RKO (cell line): ENCODE data around the gene SRGAP2.
"Not testable (repeated sequence)": the region's sequence is repeated elsewhere in the genome, so short reads cannot be mapped to it uniquely, and the experiment has no call there.

ENCODE experiments used
- DNase-seq: peaks from one replicate; pipeline ENCODE4 v3.0.0-alpha.2; 2016; ENCODE audit warnings: low spot score

The SRGAP2 gene

GRCh38 chr1:206205569-206205968, 2.2 kb downstream of the SRGAP2 start:
- DNase-seq: not testable (repeated sequence)

- not testable (repeated sequence) for DNase-seq
Observed at GRCh38 chr1:206210802-206211201, 7.5 kb downstream of the SRGAP2 start.

GRCh38 chr1:206215600-206216392, 12.5 kb downstream of the SRGAP2 start:
- not testable (repeated sequence) for DNase-seq

- not testable (repeated sequence) for DNase-seq
Observed at GRCh38 chr1:206218285-206218684, 14.9 kb downstream of the SRGAP2 start.

- not testable (repeated sequence) for DNase-seq
Observed at GRCh38 chr1:206218765-206219164, 15.4 kb downstream of the SRGAP2 start.

- not testable (repeated sequence) for DNase-seq
Observed at GRCh38 chr1:206219514-206220331, 16.4 kb downstream of the SRGAP2 start.

GRCh38 chr1:206220332-206221000, 17.1 kb downstream of the SRGAP2 start:
- DNase-seq: not testable (repeated sequence)

GRCh38 chr1:206221585-206221984, 18.2 kb downstream of the SRGAP2 start:
- not testable (repeated sequence) for DNase-seq

GRCh38 chr1:206224190-206224776, 20.9 kb downstream of the SRGAP2 start:
- DNase-seq: not testable (repeated sequence)

- DNase-seq: not testable (repeated sequence)
Observed at GRCh38 chr1:206225386-206225785, 22.0 kb downstream of the SRGAP2 start.

- DNase-seq: not testable (repeated sequence)
Observed at GRCh38 chr1:206226886-206227285, 23.5 kb downstream of the SRGAP2 start.

GRCh38 chr1:206229286-206229685, 25.9 kb downstream of the SRGAP2 start:
- DNase-seq: not testable (repeated sequence)

GRCh38 chr1:206231989-206232388, 28.6 kb downstream of the SRGAP2 start:
- not testable (repeated sequence) for DNase-seq

GRCh38 chr1:206232970-206233645, 29.8 kb downstream of the SRGAP2 start:
- DNase-seq: not testable (repeated sequence)

- DNase-seq: not testable (repeated sequence)
Observed at GRCh38 chr1:206234189-206234916, 31.0 kb downstream of the SRGAP2 start.

- DNase-seq: not testable (repeated sequence)
Observed at GRCh38 chr1:206235190-206235589, 31.8 kb downstream of the SRGAP2 start.

- DNase-seq: not testable (repeated sequence)
Observed at GRCh38 chr1:206240288-206240687, 36.9 kb downstream of the SRGAP2 start.

GRCh38 chr1:206243335-206243734, 40.0 kb downstream of the SRGAP2 start:
- DNase-seq: not testable (repeated sequence)

- DNase-seq: not testable (repeated sequence)
Observed at GRCh38 chr1:206245479-206245878, 42.1 kb downstream of the SRGAP2 start.

- DNase-seq: not testable (repeated sequence)
Observed at GRCh38 chr1:206246129-206246886, 43.0 kb downstream of the SRGAP2 start.
